SK-N-SH treated with all-trans-retinoic acid at 6 μM for 48 hours (cell line): ENCODE results near the gene PHKG2.

Source experiments
- RARB ChIP-seq: fragments of 250-450 bp; sonication (Bioruptor Pico); IDR thresholded peaks from 2 replicates; pipeline ENCODE4 v1.8.0; 2021; ENCODE audit warnings: mild to moderate bottlenecking, moderate library complexity
- TCF4 ChIP-seq: fragments of 250-450 bp; sonication (Bioruptor Pico); IDR thresholded peaks from 2 replicates; pipeline ENCODE4 v1.8.0; 2021; ENCODE audit warnings: mild to moderate bottlenecking, moderate library complexity, borderline replicate concordance
- ZC3H10 ChIP-seq: fragments of 250-450 bp; sonication (Bioruptor Pico); IDR thresholded peaks from 2 replicates; pipeline ENCODE4 v1.5.1; 2021; ENCODE audit warnings: mild to moderate bottlenecking, moderate library complexity
- ZNF70 ChIP-seq: fragments of 450-650 bp; formaldehyde crosslinking; IDR thresholded peaks from 2 replicates; pipeline ENCODE4 v1.5.0; 2020; ENCODE audit warnings: mild to moderate bottlenecking, moderate library complexity
- TF ChIP-seq, protein P1 (sequence below): fragments of 250-450 bp; sonication (Bioruptor Pico); IDR thresholded peaks from 2 replicates; pipeline ENCODE4 v1.8.0; 2020; ENCODE audit warnings: mild to moderate bottlenecking, moderate library complexity, borderline replicate concordance

GRCh38 chr16:30715750-30716445 is 32.3 kb upstream of the PHKG2 start:
- TF ChIP-seq RARB (CRISPR knock-in tag) (no peak), TCF4 (CRISPR knock-in tag) (no peak), ZNF70 (no peak), ZC3H10 (CRISPR knock-in tag) (no peak)
- TF ChIP-seq, protein P1, sequence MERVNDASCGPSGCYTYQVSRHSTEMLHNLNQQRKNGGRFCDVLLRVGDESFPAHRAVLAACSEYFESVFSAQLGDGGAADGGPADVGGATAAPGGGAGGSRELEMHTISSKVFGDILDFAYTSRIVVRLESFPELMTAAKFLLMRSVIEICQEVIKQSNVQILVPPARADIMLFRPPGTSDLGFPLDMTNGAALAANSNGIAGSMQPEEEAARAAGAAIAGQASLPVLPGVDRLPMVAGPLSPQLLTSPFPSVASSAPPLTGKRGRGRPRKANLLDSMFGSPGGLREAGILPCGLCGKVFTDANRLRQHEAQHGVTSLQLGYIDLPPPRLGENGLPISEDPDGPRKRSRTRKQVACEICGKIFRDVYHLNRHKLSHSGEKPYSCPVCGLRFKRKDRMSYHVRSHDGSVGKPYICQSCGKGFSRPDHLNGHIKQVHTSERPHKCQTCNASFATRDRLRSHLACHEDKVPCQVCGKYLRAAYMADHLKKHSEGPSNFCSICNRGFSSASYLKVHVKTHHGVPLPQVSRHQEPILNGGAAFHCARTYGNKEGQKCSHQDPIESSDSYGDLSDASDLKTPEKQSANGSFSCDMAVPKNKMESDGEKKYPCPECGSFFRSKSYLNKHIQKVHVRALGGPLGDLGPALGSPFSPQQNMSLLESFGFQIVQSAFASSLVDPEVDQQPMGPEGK (CRISPR knock-in tag): no peak
